ENCODE data around the gene PTPRN2. TPM values are rescaled to one million over a fixed set of nuclear protein-coding genes. Genes with fewer than 3 reads are reported as not detected.

PTPRN2 gene
- total and polyA plus RNA-seq, 2 donors (not counting 3 experiments of a cell fraction or from before 2014, with no cell fraction given): 0.62 to 0.88 TPM

DNA sequence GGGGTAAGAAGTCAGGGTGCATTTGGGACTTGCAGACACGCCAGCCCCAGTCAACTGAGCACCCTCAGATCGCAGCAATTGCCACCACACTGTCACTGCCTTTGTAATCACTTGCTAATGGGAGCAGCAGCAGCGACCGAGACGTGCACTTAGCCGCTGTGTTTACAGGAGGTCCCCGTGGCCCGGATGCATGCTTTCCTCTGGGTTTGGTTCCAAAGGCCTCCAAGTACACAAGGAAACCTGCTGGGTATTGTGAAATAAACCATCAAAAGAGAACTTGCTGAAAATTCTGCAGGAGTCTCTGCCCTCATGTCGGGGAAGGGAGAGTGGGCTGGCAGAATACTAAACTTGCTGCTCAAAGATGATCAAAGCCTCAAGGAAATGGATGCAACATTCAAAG lies 909.1 kb downstream of the PTPRN2 start:
- Histone ChIP-seq H3K79me2 (ENCODE audit: control insufficient read depth, insufficient read depth, low read length) (no peaks in the 10 kb centered on the region), H2AFZ (ENCODE audit: low read depth, low read length) (no peak overlapping the region), H3K4me1 (ENCODE audit: control insufficient read depth, extremely low read depth, insufficient read depth, low read length) (no peaks in the 10 kb centered on the region), H3K4me3 (replicated peaks in 1 of 3; ENCODE audit: insufficient read depth in 1 of 3, low read depth in 1 of 3, low read length in 3 of 3) (no peak overlapping the region), H3K9me1 (replicated peaks; ENCODE audit: control insufficient read depth, extremely low read depth, insufficient read depth, low read length) (no peaks in the 10 kb centered on the region), H3K4me2 (ENCODE audit: insufficient read depth, low read length) (no peak overlapping the region), H3K27me3 (ENCODE audit: control insufficient read depth in 2 of 2, insufficient read depth in 2 of 2, low read length in 2 of 2) (peaks cover 11 to 23% of the 10 kb centered on the region in 2 experiments), H3K27ac (ENCODE audit: insufficient read depth, low read depth, low read length) (no peak overlapping the region), H4K20me1 (replicated peaks; ENCODE audit: control insufficient read depth, extremely low read depth, insufficient read depth, low read length) (no peaks in the 10 kb centered on the region), H3K9ac (replicated peaks; ENCODE audit: extremely low read depth, insufficient read depth, low read length) (no peak overlapping the region), H3K36me3 (ENCODE audit: control insufficient read depth in 2 of 2, extremely low read depth in 1 of 2, insufficient read depth in 2 of 2, low read length in 2 of 2) (no peaks in the 10 kb centered on the region), H3K9me3 (replicated peaks; ENCODE audit: control insufficient read depth, insufficient read depth, low read length) (no peaks in the 10 kb centered on the region)
- DNase-seq (ENCODE audit: low read depth, low spot score) (no peak), FAIRE-seq (no peak)
- BruUV-seq (replicated peaks): no TSS peak
- TF ChIP-seq, protein P1, sequence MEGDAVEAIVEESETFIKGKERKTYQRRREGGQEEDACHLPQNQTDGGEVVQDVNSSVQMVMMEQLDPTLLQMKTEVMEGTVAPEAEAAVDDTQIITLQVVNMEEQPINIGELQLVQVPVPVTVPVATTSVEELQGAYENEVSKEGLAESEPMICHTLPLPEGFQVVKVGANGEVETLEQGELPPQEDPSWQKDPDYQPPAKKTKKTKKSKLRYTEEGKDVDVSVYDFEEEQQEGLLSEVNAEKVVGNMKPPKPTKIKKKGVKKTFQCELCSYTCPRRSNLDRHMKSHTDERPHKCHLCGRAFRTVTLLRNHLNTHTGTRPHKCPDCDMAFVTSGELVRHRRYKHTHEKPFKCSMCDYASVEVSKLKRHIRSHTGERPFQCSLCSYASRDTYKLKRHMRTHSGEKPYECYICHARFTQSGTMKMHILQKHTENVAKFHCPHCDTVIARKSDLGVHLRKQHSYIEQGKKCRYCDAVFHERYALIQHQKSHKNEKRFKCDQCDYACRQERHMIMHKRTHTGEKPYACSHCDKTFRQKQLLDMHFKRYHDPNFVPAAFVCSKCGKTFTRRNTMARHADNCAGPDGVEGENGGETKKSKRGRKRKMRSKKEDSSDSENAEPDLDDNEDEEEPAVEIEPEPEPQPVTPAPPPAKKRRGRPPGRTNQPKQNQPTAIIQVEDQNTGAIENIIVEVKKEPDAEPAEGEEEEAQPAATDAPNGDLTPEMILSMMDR (IDR thresholded peaks at IDR 0.05; ENCODE audit: extremely low read depth in 1 of 2, insufficient read depth in 1 of 2, low read depth in 1 of 2, low read length in 2 of 2): no peak
- TF ChIP-seq POLR2AphosphoS5 (IDR thresholded peaks at IDR 0.05; ENCODE audit: insufficient read depth, low read depth, low read length) (no peak), JUN (IDR thresholded peaks at IDR 0.05; ENCODE audit: borderline replicate concordance, insufficient read depth, insufficient read length, low read depth) (no peak), GATA2 (IDR thresholded peaks at IDR 0.05; ENCODE audit: insufficient read depth, insufficient read length, low read depth, low read length) (no peak), FOS (IDR thresholded peaks at IDR 0.05; ENCODE audit: borderline replicate concordance, insufficient read depth, low read length) (no peak), POLR2A (IDR thresholded peaks at IDR 0.05; ENCODE audit: low read depth, low read length) (no peak)
- intact Hi-C loops (cut with micrococcal nuclease) (no loop called here), dilution Hi-C loops (cut with MboI; ENCODE audit: extremely low pct_ligation_motif_present, low sequenced_read_pairs) (no loop called here)
- CTCF ChIA-PET: no interaction called here
- POLR2A ChIA-PET: no interaction called here

Data from endothelial cell of umbilical vein (primary cell).